Activated gamma-delta T cell (primary cell): Measurements from ENCODE around the gene LAPTM5.

Experiments
- DNase-seq: peaks from one replicate; lab custom pipeline; 2025; lab: John Stamatoyannopoulos, UW

Gene LAPTM5

GRCh38 chr1:30756545-30757351 is 826 bp downstream of the LAPTM5 start:
- peak; percentile 46 for DNase-seq

- DNase-seq: no peak
Measured at GRCh38 chr1:30756206-30756544, 1.4 kb downstream of the LAPTM5 start.

GRCh38 chr1:30755746-30756145 is 1.8 kb downstream of the LAPTM5 start:
- no peak for DNase-seq

- no peak for DNase-seq
Measured at GRCh38 chr1:30755334-30755733, 2.2 kb downstream of the LAPTM5 start.

GRCh38 chr1:30754684-30755171 is 2.8 kb downstream of the LAPTM5 start:
- DNase-seq: no peak

GRCh38 chr1:30753660-30754123 is 3.9 kb downstream of the LAPTM5 start:
- no peak for DNase-seq

- no peak for DNase-seq
Measured at GRCh38 chr1:30753118-30753517, 4.5 kb downstream of the LAPTM5 start.

GRCh38 chr1:30752651-30752908 is 5.0 kb downstream of the LAPTM5 start:
- no peak for DNase-seq

- DNase-seq: no peak
Measured at GRCh38 chr1:30751830-30752650, 5.5 kb downstream of the LAPTM5 start.

GRCh38 chr1:30750731-30751291 is 6.8 kb downstream of the LAPTM5 start:
- DNase-seq: no peak

- DNase-seq: peak; percentile 27
Measured at GRCh38 chr1:30749691-30750583, 7.6 kb downstream of the LAPTM5 start.

- no peak for DNase-seq
Measured at GRCh38 chr1:30748699-30749401, 8.7 kb downstream of the LAPTM5 start.

- no peak for DNase-seq
Measured at GRCh38 chr1:30748098-30748698, 9.4 kb downstream of the LAPTM5 start.

GRCh38 chr1:30747033-30748008 is 10.3 kb downstream of the LAPTM5 start:
- DNase-seq: no peak

- DNase-seq: no peak
Measured at GRCh38 chr1:30746212-30747032, 11.2 kb downstream of the LAPTM5 start.

GRCh38 chr1:30745834-30746208 is 11.8 kb downstream of the LAPTM5 start:
- DNase-seq: no peak

GRCh38 chr1:30745156-30745833 is 12.3 kb downstream of the LAPTM5 start:
- no peak for DNase-seq
